Measurements from ENCODE around the gene CDH16.

CDH16 gene

GRCh38 chr16:66927918-66928649 is 9.4 kb upstream of the CDH16 start:
- no peak for DNase-seq

DNA sequence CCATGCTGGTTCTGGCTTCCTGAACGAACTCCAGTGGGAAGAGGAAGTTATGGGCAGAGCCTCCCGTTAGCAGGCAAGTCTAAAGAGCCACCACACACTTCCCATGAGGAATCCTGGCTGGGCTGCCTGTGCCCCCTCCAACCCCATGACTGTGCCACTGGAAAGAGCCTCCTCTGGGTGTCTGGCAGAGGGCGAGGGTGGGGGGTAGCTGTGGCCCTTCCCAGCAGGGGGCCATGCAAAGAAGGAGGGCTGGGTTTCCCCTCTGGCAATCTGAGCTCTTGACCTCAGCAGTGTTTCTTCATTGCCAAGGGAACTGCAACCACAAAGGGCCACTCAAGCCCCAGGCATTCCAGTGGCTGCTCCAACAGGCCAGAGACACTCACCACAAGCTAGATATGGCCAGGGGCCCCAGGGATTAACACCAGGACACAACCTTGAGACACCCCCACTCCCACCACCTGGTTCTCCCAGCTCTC is 8.3 kb upstream of the CDH16 start:
- peak in 1 of 2 donors; percentile 22 for DNase-seq

- no peak for DNase-seq
Measured at GRCh38 chr16:66926171-66926947, 7.7 kb upstream of the CDH16 start.

- peak; percentile 22 to 46 for DNase-seq
Measured at GRCh38 chr16:66925322-66925840, 6.7 kb upstream of the CDH16 start, which contains the start of gene RRAD. Gene RRAD, minus strand, starts transcription at chr16:66925535. Its CDS starts 356 bp downstream, at chr16:66925179.

GRCh38 chr16:66924527-66925321 is 6.0 kb upstream of the CDH16 start:
- DNase-seq, result peak; percentile 30 to 32

- no peak for DNase-seq
Measured at GRCh38 chr16:66923866-66924265, 5.2 kb upstream of the CDH16 start.

- DNase-seq, result no peak
Measured at GRCh38 chr16:66923247-66923731, 4.6 kb upstream of the CDH16 start.

GRCh38 chr16:66921729-66922450 is 3.2 kb upstream of the CDH16 start:
- DNase-seq, result no peak

GRCh38 chr16:66920924-66921680 is 2.4 kb upstream of the CDH16 start:
- DNase-seq, result no peak

DNA sequence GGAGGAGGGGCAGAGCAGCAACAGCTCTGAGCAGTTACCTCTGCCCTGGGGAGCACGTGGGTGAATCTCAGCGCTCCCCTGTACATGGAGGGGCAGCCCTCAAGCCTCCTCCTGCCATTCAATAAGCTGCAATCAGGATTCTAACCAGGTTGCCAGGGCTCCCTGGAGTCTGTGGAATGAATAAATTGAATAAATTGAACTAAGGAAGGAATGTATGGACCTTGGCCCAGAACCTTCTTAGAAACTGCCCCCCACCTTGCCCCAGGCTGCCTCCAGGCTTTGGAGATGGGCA is 1.6 kb upstream of the CDH16 start:
- no peak for DNase-seq

- no peak for DNase-seq
Measured at GRCh38 chr16:66919569-66920298, 1.0 kb upstream of the CDH16 start.

GRCh38 chr16:66918355-66918754 is 330 bp downstream of the CDH16 start:
- DNase-seq, result no peak

GRCh38 chr16:66917741-66918140 is 944 bp downstream of the CDH16 start:
- no peak for DNase-seq

GRCh38 chr16:66916518-66916917 is 2.2 kb downstream of the CDH16 start:
- no peak for DNase-seq

- DNase-seq, result no peak
Measured at GRCh38 chr16:66915041-66915440, 3.6 kb downstream of the CDH16 start.

DNA sequence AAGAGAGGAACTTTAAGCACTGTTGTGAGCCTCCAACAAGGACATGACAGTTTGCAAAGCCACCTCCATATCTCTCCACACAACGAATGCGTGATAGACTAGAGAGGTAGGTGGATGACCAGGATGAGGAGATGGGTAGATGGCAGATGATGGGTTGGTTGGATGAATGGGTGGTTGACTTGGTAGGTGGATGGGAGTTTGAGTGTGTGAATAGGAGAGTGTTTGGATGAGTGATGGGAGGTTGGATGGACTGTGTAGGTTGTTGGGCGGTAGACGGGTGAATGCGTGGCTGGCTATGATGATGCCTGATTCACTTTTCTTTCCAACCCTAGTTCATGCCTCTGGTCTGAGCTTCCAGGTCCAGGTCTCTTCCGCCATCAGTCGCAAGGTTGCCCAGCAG is 4.1 kb downstream of the CDH16 start:
- no peak for DNase-seq

GRCh38 chr16:66913711-66914110 is 5.0 kb downstream of the CDH16 start:
- DNase-seq, result no peak

DNA sequence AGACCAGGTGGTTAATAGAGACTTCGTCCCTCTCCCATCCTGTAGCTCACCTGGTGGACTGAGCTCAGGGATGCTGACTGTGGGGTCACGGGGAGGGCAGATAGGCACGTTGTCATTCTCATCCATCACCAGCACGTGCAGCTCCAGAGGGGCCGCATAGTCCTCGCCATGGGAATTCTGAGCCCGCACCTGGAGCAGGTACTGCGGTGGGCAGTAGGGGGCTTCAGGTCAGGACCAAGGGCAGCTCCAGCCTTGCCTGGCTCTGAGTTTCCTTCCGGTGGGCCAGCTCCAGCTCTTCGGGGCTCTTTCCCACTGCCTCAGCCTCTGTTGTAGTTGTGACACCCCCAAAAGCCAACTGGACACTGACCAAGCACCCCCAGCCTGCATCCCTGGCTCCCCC is 5.6 kb downstream of the CDH16 start:
- no peak for DNase-seq

- no peak for DNase-seq
Measured at GRCh38 chr16:66911801-66912200, 6.9 kb downstream of the CDH16 start.

- DNase-seq, result no peak
Measured at GRCh38 chr16:66911112-66911511, 7.6 kb downstream of the CDH16 start.
